Hepatocyte (in vitro differentiated cells): ENCODE data around the gene UBE2E2. TPM values are rescaled to one million over a fixed set of nuclear protein-coding genes. Genes with fewer than 3 reads are reported as not detected.

Experiments
- DNase-seq: peaks from one replicate; pipeline ENCODE4 v3.0.0-alpha.2; 2016; ENCODE audit warnings: low spot score
- H2AFZ ChIP-seq: fragments of 200-600 bp; sonication (generic); 2 replicates; pipeline ENCODE4 v1.6.0; 2016; ENCODE audit warnings: antibody characterized with exemption, mild to moderate bottlenecking
- H3K27ac ChIP-seq: fragments of 200-600 bp; sonication (generic); 2 replicates; pipeline ENCODE4 v1.5.1; 2016; ENCODE audit warnings: mild to moderate bottlenecking
- H3K27me3 ChIP-seq: fragments of 200-600 bp; sonication (generic); 2 replicates; pipeline ENCODE4 v1.6.1; 2016
- H3K36me3 ChIP-seq: fragments of 200-600 bp; sonication (generic); replicated peaks from 2 replicates; pipeline ENCODE4 v1.5.1; 2016; ENCODE audit warnings: low read depth; ENCODE audit not compliant: insufficient read depth
- H3K4me1 ChIP-seq: fragments of 200-600 bp; sonication (generic); 2 replicates; pipeline ENCODE4 v1.5.1; 2016; ENCODE audit warnings: mild to moderate bottlenecking, moderate library complexity; ENCODE audit not compliant: insufficient read depth
- H3K4me2 ChIP-seq: fragments of 200-600 bp; sonication (generic); 2 replicates; pipeline ENCODE4 v1.6.0; 2016
- H3K4me3 ChIP-seq: fragments of 200-600 bp; sonication (generic); 2 replicates; pipeline ENCODE4 v1.5.1; 2016; ENCODE audit warnings: mild to moderate bottlenecking
- H3K79me2 ChIP-seq: fragments of 200-600 bp; sonication (generic); 2 replicates; pipeline ENCODE4 v1.6.0; 2017; ENCODE audit warnings: mild to moderate bottlenecking
- H3K9me2 ChIP-seq: fragments of 200-600 bp; sonication (generic); replicated peaks from 2 replicates; pipeline ENCODE4 v1.6.0; 2017; ENCODE audit warnings: mild to moderate bottlenecking; ENCODE audit not compliant: insufficient read depth
- H3K9me3 ChIP-seq: fragments of 200-600 bp; sonication (generic); 2 replicates; pipeline ENCODE4 v1.5.1; 2016; ENCODE audit warnings: low read depth, mild to moderate bottlenecking
- H4K20me1 ChIP-seq: fragments of 200-600 bp; sonication (generic); 2 replicates; pipeline ENCODE4 v1.6.0; 2016; ENCODE audit warnings: mild to moderate bottlenecking; ENCODE audit not compliant: insufficient read depth, poor library complexity, severe bottlenecking
- CTCF ChIP-seq: fragments of 200-600 bp; sonication (generic); IDR thresholded peaks from 2 replicates; pipeline ENCODE4 v1.5.1; 2016; ENCODE audit warnings: antibody characterized with exemption, mild to moderate bottlenecking; ENCODE audit not compliant: poor library complexity
- EZH2 ChIP-seq: fragments of 200-600 bp; sonication (generic); IDR thresholded peaks from 2 replicates; pipeline ENCODE4 v1.6.1; 2016; ENCODE audit warnings: antibody characterized with exemption, mild to moderate bottlenecking, borderline replicate concordance
- EZH2phosphoT487 ChIP-seq: fragments of 200-600 bp; sonication (generic); IDR thresholded peaks from one replicate; pipeline ENCODE4 v1.6.1; 2018; ENCODE audit warnings: antibody characterized with exemption, mild to moderate bottlenecking, low read depth, moderate library complexity; ENCODE audit not compliant: unreplicated experiment, severe bottlenecking
- WGBS: methylation state at CpG from one replicate; pipeline ENCODE4 v1.1.6; 2016; ENCODE audit warnings: low lambda C conversion rate; ENCODE audit errors: missing lambda C conversion rate; 5-methylcytosine and 5-hydroxymethylcytosine counted together
- polyA plus RNA-seq: library from polyadenylated mRNA; unstranded; fragments of >200 nt; fragmentation: Nextera tagmentation; extraction: Ambion mirVana; gene quantifications from 2 replicates; pipeline ENCODE4 v1.2.1, GENCODE V29; 2016
- total RNA-seq: library from RNA; depleted of rRNA; stranded (reverse); fragments of >200 nt; gene quantifications from 2 replicates; pipeline ENCODE4 v1.2.3, GENCODE V29; 2014

The UBE2E2 gene
- total and polyA plus RNA-seq, 2 experiments from 2014 or later, result 51.1 to 90.6 TPM

- no peak overlapping the region for H2AFZ ChIP-seq
- H3K9me3 ChIP-seq, result no peaks in the 10 kb centered on the region
- H3K27me3 ChIP-seq, result no peaks in the 10 kb centered on the region
- 95% methylated on average over 4 of the region's 4 CpGs for WGBS
- TF ChIP-seq CTCF (no peak), EZH2 (no peak), EZH2phosphoT487 (no peak)
- no peaks in the 10 kb centered on the region for H3K36me3 ChIP-seq
- peaks cover 6% of the 10 kb centered on the region for H3K79me2 ChIP-seq
- no peak overlapping the region for H3K4me3 ChIP-seq
- H3K9me2 ChIP-seq, result no peaks in the 10 kb centered on the region
- no peak for DNase-seq
- no peak overlapping the region for H3K27ac ChIP-seq
- no peaks in the 10 kb centered on the region for H4K20me1 ChIP-seq
- H3K4me2 ChIP-seq, result no peak overlapping the region
- no peaks in the 10 kb centered on the region for H3K4me1 ChIP-seq
Observed at GRCh38 chr3:23484386-23484785, 281.3 kb downstream of the UBE2E2 start.

GRCh38 chr3:23485922-23486321 lies 282.8 kb downstream of the UBE2E2 start:
- H3K27me3 ChIP-seq, result no peaks in the 10 kb centered on the region
- H3K4me2 ChIP-seq, result no peak overlapping the region
- H3K79me2 ChIP-seq, result peaks cover 12% of the 10 kb centered on the region
- no peaks in the 10 kb centered on the region for H3K4me1 ChIP-seq
- no peak for DNase-seq
- no peaks in the 10 kb centered on the region for H3K36me3 ChIP-seq
- H3K27ac ChIP-seq, result no peak overlapping the region
- H4K20me1 ChIP-seq, result no peaks in the 10 kb centered on the region
- H2AFZ ChIP-seq, result no peak overlapping the region
- H3K9me2 ChIP-seq, result no peaks in the 10 kb centered on the region
- H3K9me3 ChIP-seq, result no peaks in the 10 kb centered on the region
- no peak for TF ChIP-seq EZH2phosphoT487
- no peak for TF ChIP-seq EZH2
- TF ChIP-seq CTCF, result no peak
- H3K4me3 ChIP-seq, result no peak overlapping the region
- 93% methylated on average over 6 of the region's 6 CpGs for WGBS

GRCh38 chr3:23487015-23487414 lies 283.9 kb downstream of the UBE2E2 start:
- H3K9me2 ChIP-seq, result no peaks in the 10 kb centered on the region
- no peaks in the 10 kb centered on the region for H3K36me3 ChIP-seq
- H3K4me1 ChIP-seq, result no peaks in the 10 kb centered on the region
- TF ChIP-seq EZH2phosphoT487 (no peak), EZH2 (no peak), CTCF (no peak)
- H3K79me2 ChIP-seq, result peaks cover 12% of the 10 kb centered on the region
- no peaks in the 10 kb centered on the region for H3K27me3 ChIP-seq
- H2AFZ ChIP-seq, result no peak overlapping the region
- H3K4me3 ChIP-seq, result no peak overlapping the region
- WGBS, result 96% methylated on average over 9 of the region's 9 CpGs
- H3K4me2 ChIP-seq, result no peak overlapping the region
- H3K27ac ChIP-seq, result no peak overlapping the region
- no peak for DNase-seq
- H3K9me3 ChIP-seq, result no peaks in the 10 kb centered on the region
- no peaks in the 10 kb centered on the region for H4K20me1 ChIP-seq

- H3K9me3 ChIP-seq, result no peaks in the 10 kb centered on the region
- no peaks in the 10 kb centered on the region for H3K36me3 ChIP-seq
- H4K20me1 ChIP-seq, result no peaks in the 10 kb centered on the region
- no peaks in the 10 kb centered on the region for H3K4me1 ChIP-seq
- H2AFZ ChIP-seq, result no peak overlapping the region
- peaks cover 12% of the 10 kb centered on the region for H3K79me2 ChIP-seq
- WGBS, result 73% methylated on average over 3 of the region's 3 CpGs
- TF ChIP-seq CTCF (no peak), EZH2phosphoT487 (no peak), EZH2 (no peak)
- no peak overlapping the region for H3K4me3 ChIP-seq
- no peak overlapping the region for H3K27ac ChIP-seq
- no peak for DNase-seq
- H3K9me2 ChIP-seq, result no peaks in the 10 kb centered on the region
- no peak overlapping the region for H3K4me2 ChIP-seq
- no peaks in the 10 kb centered on the region for H3K27me3 ChIP-seq
Observed at GRCh38 chr3:23488618-23489017, 285.5 kb downstream of the UBE2E2 start.
